Stimulated activated CD8-positive, alpha-beta memory T cell treated with anti-CD3 and anti-CD28 coated beads, Interleukin-15, amount 100 ng/mL, for 1 hour (primary cell): ENCODE data around the gene GPR139.

Experiments
- DNase-seq: peaks from one replicate; pipeline ENCODE4 v3.0.0-alpha.2; 2020; ENCODE audit warnings: low read depth

Gene GPR139

GRCh38 chr16:20073203-20074098 lies at the start of gene GPR139:
Gene GPR139, minus strand, starts transcription at chr16:20073890. Its CDS starts 274 bp downstream, at chr16:20073616.
- DNase-seq, result no peak

DNA sequence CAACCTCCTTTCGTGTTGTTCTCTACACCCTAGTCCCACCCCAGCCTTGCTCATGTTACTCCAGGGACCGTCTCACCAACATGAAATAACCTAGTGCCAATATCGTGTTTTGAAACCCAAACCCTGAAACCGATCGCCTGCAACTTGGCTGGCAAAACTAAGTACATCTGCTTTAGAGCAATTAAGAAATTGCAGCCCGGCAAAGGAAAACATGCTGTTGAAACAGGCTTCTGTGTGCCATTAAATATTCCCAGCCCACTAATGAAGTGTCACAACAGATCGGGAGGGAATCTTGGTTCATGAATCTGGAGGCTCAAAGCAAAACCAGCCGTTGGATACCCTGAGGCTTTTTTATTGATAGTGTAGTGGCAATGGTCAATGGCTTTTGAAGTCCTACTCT lies 48.3 kb upstream of the GPR139 start:
- DNase-seq, result no peak

DNA sequence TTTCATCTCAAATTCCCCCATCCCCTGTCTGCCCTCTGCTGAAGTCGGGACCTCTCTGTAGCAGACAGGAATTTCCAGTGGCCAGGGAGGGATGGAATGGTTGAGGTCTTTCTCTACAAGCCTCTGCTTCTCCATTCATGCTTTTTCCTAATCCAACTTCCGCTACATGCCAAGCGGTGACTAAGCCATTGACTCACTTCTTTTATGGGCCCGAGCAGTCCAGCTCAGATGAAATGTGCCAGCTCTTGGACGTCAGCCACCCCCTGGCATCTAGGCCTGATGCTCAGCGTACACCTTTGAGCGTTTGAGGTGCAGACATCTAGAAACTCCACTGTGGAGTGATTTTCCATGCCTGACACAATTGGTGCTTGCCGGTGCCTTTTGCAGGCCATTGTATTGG lies 40.7 kb upstream of the GPR139 start:
- no peak for DNase-seq

GRCh38 chr16:20111143-20111542 lies 37.5 kb upstream of the GPR139 start:
- DNase-seq, result no peak

- DNase-seq, result no peak
Measured at GRCh38 chr16:20107083-20107482, 33.4 kb upstream of the GPR139 start.

GRCh38 chr16:20104563-20105183 lies 31.0 kb upstream of the GPR139 start:
- no peak for DNase-seq

- DNase-seq, result no peak
Measured at GRCh38 chr16:20102521-20102920, 28.8 kb upstream of the GPR139 start.

GRCh38 chr16:20102021-20102420 lies 28.3 kb upstream of the GPR139 start:
- DNase-seq, result no peak

DNA sequence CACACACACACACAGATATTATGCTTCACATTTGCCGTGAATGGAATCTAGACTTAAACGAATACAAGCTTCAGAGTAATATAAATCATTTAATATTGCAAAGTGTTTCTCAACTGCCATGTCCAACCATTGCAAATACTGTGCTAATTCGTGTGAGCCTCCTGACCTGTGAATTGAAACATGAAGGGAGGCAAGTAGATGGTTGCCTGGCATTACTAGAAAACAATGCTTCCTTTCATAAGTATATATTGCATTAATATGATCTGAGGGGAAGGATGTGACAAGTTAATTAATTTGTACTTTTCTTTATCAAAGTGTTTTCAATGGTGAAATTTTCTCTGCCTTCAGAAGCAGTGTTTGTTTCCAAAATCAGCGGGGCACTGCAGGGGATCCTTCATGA lies 25.7 kb upstream of the GPR139 start:
- DNase-seq, result no peak

DNA sequence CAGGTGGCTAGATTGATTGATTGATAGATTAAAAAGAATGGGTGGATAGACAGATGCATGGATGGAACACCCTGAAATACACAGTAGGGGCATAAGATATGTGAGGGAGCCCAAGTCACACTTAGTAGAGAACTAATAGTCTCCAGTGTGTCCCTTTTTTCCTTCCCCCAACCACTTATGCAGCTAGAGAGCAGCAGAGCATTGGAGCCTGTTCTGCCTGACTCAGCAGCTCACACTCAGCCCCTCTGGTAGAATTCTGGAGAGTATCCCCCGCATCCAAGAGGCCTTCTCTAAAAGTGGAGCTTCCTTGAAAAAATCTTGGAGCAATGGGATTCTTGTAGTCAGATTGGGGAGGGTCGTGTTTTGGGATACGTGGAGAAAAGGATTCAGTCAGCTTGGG lies 20.5 kb upstream of the GPR139 start:
- no peak for DNase-seq

DNA sequence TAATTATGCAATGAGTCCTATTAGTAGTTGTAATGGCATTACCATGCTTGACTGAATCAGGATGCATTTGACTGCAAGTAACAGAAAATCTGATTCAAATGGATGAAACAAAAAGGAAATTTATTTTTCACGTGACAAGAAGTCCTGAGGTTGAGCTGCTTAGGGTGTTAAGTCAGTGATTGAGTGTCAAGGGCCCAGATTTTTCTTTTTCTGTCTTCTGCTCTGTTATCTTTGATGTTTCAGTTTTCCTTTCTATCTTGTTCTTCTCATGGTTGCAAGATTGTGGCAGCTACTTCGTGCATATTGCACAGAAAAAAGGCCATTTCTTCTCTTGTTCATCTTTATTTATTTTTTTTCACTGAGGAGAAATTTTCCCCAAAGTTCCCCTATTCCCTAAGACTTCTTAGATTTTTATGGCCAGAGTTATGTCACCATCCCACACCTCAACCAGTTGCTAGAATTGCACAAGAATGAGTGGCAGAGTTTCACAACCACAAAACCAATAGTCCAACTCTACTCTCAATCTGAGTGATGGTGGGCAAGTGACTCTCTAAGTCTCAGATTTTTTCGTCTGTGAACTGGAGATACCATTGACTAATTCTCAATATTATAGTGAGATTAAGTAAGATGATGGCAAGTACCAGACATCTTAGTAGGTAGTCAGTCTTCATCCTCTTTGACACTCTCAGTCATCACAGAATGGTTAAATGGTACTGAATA lies 15.7 kb upstream of the GPR139 start:
- DNase-seq, result no peak

DNA sequence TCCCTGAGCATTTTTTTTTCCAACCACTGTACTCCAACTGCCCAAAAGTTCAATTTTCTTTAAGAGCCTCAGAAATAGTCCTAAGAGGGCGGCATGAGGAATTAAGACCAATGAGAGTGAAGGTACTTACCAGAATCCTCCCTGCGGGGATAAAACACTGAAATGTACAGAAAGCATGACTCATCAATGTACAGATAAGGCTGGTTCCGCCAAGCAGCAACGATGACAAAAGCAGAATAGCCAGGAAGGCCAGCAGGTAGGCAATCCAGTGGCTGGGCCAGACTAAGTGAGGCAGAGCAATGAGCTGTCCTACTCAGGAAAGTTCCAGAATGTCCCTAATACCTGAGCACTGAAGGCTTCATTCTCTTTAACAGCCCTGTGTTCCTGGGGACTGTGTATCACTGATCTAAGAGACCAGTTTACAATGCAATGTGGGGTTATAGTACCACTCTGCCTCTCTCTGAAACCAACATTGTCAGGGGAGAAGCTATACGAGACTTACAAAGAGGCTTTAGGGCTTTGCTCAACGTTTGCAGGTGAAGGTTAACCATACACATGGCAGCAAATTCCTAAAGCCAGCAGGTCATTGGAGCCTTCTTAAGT lies 11.0 kb upstream of the GPR139 start:
- DNase-seq, result no peak

DNA sequence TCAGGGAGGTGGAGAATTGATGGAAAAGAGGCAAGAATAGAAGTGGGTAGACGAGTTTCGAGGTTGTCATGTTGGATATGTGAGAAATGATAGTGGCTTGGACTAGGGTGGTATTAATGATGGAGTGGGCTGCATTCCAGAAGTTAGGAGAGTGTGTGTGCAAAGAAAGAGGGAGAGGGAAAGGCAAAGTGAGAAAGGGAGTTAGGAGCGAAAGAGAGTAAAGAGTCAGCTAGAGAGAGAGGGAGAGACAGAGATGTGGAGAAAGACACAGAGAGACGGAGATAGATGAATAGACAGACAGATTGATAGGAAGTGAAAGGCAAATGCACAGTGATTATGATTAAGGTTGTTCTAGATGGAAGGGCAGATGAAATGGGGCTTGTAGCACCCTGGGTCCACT lies 5.4 kb upstream of the GPR139 start:
- no peak for DNase-seq

GRCh38 chr16:20075243-20075642 lies 1.6 kb upstream of the GPR139 start:
- no peak for DNase-seq

GRCh38 chr16:20074099-20074991 lies 655 bp upstream of the GPR139 start:
- no peak for DNase-seq

GRCh38 chr16:20072874-20073202 lies 852 bp downstream of the GPR139 start:
- DNase-seq, result no peak

DNA sequence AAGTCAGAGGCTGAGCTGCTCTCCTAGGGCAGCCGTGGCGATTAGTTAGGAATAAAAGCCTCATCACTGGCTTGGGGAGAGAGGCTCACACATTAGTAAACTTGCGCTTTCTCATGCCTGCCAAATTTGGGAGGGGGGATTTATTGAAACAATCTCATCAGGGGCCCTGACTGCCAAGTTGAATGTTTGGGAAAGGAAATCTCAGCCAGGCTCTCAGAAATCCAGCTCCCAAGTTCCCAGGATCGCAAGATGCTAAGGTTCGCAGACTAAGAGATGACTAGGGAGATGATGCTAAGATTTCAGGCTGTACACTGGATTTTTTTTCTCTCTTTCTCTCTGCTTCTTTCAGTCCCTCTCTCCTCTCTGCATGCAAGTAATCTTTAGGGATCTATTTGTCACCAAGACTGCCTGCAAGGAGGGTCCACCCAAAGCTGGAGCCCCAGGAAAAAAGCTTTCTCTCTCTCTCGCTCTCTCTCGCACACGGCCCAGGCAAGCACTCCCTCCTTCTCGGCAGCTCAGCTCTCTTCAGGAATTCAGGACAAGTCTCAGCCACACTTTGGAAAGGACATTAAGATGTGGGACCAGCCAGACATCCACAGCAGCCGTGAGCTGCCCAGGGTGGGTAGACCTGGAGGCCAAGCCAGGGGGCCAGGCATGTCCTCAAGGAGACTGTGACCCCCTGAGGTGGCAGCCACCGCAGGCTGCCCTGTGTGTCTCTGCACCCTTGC lies 1.4 kb downstream of the GPR139 start:
- no peak for DNase-seq

- no peak for DNase-seq
Measured at GRCh38 chr16:20064931-20065330, 8.8 kb downstream of the GPR139 start.

DNA sequence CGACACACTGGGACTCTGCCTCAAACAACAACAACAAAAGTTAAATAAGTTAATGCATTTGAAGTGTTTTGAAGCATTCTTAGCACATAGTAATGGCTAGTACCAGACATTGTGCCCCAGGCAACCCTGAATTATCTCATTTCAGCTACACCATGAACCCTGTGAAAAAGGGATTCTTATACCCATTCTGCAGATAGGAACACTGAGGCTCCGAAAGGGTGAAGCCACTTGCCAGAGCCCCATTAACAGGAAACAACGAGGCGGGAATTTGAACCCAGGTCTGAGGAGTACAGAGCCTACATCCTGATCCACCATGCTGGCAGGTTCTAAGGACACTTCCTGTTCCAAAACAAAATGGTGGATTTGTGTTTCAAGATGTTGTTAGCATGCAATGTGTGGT lies 9.2 kb downstream of the GPR139 start:
- DNase-seq, result no peak

GRCh38 chr16:20061132-20061531 lies 12.6 kb downstream of the GPR139 start:
- DNase-seq, result no peak

GRCh38 chr16:20056436-20056835 lies 17.3 kb downstream of the GPR139 start:
- no peak for DNase-seq
